Myocyte (in vitro differentiated cells): ENCODE results near the gene BCL2L1. TPM values are rescaled to one million over a fixed set of nuclear protein-coding genes. Genes with fewer than 3 reads are reported as not detected.
"Not testable (repeated sequence)": the region's sequence is repeated elsewhere in the genome, so short reads cannot be mapped to it uniquely, and the experiment has no call there.

Experiments
- DNase-seq: peaks from one replicate; pipeline ENCODE4 v3.0.0-alpha.2; 2012; ENCODE audit warnings: low read depth
- polyA plus RNA-seq: library from polyadenylated mRNA; unstranded; fragments of >200 nt; gene quantifications from one replicate; pipeline ENCODE4 v1.2.1, GENCODE V29; 2012; ENCODE audit warnings: missing spikeins
- total RNA-seq: library from RNA; depleted of rRNA; stranded (reverse); fragments of >200 nt; gene quantifications from 2 replicates; pipeline ENCODE4 v1.2.3, GENCODE V29; 2014

The BCL2L1 gene
- 172 and 239 TPM in 2 replicates for total RNA-seq
- polyA plus RNA-seq, result 181 TPM

GRCh38 chr20:31722257-31723068, at the start of gene BCL2L1:
Gene BCL2L1, minus strand, starts transcription at chr20:31722868. Its CDS starts 650 bp downstream, at chr20:31722218.
- DNase-seq, result peak; percentile 93

- no peak for DNase-seq
Measured at GRCh38 chr20:31770243-31770642, 47.6 kb upstream of the BCL2L1 start.

- no peak for DNase-seq
Measured at GRCh38 chr20:31769681-31770080, 47.0 kb upstream of the BCL2L1 start.

DNA sequence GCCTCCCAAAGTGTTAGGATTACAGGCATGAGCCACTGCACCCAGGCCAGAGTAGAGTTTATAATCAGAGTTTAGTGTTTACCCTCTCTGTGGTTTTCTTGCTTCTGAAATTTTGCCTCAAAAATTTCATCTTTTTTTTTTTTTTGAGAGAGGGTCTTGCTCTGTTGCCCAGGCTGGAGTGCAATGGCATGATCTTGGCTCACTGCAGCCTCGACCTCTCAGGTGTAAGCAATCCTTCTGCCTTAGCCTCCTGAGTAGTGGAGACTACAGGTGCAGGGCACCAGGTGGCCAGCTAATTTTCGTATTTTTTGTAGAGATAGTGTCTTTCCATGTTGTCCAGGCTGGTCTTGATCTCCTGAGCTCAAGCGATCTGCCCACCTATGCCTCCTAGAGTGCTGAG, 45.1 kb upstream of the BCL2L1 start:
- no peak for DNase-seq

GRCh38 chr20:31764641-31765305, 42.1 kb upstream of the BCL2L1 start:
- no peak for DNase-seq

GRCh38 chr20:31760519-31761240, 38.0 kb upstream of the BCL2L1 start:
- DNase-seq, result no peak

GRCh38 chr20:31759836-31760518, 37.3 kb upstream of the BCL2L1 start:
- DNase-seq, result no peak

- DNase-seq, result no peak
Measured at GRCh38 chr20:31758991-31759390, 36.3 kb upstream of the BCL2L1 start.

- peak; percentile 69 for DNase-seq
Measured at GRCh38 chr20:31758521-31758920, 35.9 kb upstream of the BCL2L1 start.

- no peak for DNase-seq
Measured at GRCh38 chr20:31757254-31757653, 34.6 kb upstream of the BCL2L1 start.

- peak; percentile 73 for DNase-seq
Measured at GRCh38 chr20:31751126-31751525, 28.5 kb upstream of the BCL2L1 start.

DNA sequence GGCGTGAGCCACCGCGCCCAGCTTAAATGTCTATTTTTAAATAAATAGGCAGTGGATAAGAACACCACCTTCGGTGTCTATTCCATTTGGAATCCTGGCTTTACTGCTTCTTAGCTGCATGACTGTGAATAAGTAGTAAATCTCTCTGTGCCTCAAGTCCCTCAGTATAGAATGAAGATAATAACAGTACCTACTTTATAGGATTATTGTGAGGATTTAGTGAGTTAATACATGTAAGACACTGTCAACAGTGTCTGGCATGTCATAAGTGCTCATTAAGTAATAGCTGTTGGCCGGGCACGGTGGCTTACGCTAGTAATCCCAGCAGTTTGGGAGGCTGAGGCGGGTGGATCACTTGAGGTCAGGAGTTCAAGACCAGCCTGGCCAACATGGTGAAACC, 26.6 kb upstream of the BCL2L1 start:
- DNase-seq, result no peak

GRCh38 chr20:31747640-31748039, 25.0 kb upstream of the BCL2L1 start:
- peak; percentile 86 for DNase-seq

GRCh38 chr20:31747028-31747427, 24.4 kb upstream of the BCL2L1 start:
- DNase-seq, result not testable (repeated sequence)

DNA sequence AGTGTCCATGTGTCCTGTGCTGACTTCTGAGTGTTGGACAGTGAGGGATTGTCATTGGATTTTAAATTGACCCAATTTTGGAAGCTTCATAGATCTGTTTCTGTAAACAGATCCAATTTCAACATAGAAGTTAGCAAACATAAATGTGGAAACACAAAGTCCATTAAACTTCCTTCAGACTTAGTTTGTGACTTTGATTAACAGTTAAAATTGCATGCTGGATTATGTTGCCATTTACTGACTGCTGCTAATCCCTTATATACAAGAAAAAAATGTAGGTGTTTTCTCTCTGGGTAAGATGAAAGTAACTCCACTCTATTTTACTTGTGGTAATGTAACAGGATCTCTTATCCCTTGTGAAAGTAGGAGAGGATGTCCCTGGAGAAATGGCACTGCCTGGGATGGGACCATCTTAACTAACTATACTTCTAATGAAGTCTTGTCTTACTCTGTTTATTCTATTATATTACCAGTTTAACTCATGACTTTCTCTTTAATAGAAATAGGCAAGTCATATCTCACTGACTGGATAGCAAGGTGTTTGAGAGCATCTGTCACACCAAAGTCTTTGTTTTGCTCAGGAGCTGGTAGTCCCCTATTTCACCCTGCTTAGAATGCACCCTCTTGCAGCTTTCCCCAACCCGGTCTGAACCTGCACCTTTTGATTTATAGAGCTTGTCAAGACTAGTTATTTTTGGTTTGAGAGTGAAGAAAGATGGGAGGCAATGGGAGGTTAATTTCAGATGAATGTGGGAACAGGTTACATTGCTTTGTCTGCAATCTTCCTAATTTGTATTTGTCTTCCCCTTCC, 23.6 kb upstream of the BCL2L1 start:
- DNase-seq, result peak; percentile 26

DNA sequence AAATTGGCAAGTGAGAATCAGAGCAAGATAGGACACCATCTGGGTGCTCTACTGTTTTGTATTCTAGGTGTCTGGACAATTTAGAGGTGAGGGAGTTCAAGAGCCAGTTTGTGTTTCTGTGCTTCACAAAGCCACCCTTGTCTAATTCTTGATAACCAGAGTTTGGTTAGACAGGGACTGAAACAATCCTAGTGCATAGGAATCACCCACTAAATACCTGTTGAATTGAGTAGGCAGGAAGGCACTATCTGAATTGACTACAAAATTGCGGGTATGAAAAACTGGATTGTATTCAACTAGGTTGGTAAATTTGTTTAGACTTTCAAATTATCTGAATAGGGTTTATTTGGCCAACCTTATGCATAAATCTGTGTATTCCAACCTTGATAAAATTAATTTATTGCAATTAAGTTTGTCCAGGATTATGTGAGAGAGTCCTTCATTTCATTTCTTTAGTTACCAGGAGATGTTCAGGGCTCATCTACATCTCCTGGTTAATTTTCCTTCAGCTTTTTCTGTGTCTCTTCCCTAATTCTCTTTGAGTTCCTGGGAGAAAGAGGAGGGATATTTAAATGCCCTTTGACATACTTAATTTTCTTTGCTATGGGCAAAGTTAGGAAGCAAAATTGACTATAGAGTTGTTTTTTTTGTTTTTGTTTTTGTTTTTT, 18.1 kb upstream of the BCL2L1 start:
- DNase-seq, result no peak

DNA sequence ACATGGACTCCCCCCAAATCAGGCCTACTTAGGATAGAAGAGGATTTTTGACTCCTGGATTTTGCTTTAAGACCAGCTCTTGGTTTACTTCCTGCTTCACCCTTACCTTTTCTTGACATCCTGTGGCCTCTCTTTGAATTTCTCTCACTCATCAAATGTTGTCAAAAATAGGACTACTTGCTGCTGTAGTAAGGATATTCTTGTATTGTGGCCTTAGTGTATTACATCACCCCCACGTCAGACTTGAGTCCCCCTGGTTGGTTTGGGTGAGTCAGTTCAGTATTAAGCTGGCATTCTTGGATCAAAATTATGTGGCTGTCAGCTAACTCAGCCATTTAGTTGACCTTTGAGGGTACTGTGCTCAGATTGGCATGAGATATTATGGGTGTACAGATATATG, 17.5 kb upstream of the BCL2L1 start:
- peak; percentile 44 for DNase-seq

GRCh38 chr20:31739550-31739977, 16.9 kb upstream of the BCL2L1 start:
- no peak for DNase-seq

DNA sequence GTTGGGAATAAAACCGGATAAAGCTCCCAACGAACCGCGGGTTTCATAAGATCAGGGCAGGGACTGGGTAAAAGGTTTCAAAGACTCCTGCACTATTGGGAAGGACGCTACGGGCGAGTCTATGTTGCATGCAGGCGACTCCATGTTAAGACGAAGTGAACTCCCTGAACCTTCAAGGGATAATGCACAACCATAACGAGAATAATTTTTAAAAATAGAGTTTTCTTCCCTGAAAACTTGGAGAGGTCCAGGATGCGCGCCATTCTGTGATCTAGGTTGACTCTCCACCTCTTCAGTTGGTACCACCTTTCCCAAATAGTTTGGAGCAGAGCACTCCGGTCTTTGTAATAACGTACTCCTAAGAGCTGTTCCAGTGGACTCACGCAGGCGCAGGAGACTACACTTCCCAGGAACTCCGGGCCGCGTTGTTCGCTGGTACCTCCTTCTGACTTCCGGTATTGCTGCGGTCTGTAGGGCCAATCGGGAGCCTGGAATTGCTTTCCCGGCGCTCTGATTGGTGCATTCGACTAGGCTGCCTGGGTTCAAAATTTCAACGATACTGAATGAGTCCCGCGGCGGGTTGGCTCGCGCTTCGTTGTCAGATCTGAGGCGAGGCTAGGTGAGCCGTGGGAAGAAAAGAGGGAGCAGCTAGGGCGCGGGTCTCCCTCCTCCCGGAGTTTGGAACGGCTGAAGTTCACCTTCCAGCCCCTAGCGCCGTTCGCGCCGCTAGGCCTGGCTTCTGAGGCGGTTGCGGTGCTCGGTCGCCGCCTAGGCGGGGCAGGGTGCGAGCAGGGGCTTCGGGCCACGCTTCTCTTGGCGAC, 16.3 kb upstream of the BCL2L1 start, which contains the start of gene TPX2:
Gene TPX2 (plus strand): TSS at position 562 of the 821 bp plus-strand sequence. CDS start 18,187 bp downstream, outside the sequence.
- peak; percentile 99 for DNase-seq
